GM12891 (cell line): ENCODE data around the gene RHBDD2.

Experiments
- POLR2A ChIP-seq: IDR thresholded peaks from 2 replicates; pipeline ENCODE4 v1.6.1; 2011; ENCODE audit warnings: low read depth, low read length, control low read depth
- POLR2AphosphoS5 ChIP-seq: IDR thresholded peaks from 2 replicates; pipeline ENCODE4 v1.6.1; 2011; ENCODE audit warnings: low read depth, low read length, control low read depth
- POU2F2 ChIP-seq: IDR thresholded peaks from 2 replicates; pipeline ENCODE4 v1.6.1; 2011; ENCODE audit warnings: low read depth, mild to moderate bottlenecking, control low read depth, low read length, moderate library complexity
- SPI1 ChIP-seq: IDR thresholded peaks from 2 replicates; pipeline ENCODE4 v1.6.1; 2011; ENCODE audit warnings: low read depth, low read length, control low read depth
- TAF1 ChIP-seq: IDR thresholded peaks from 2 replicates; pipeline ENCODE4 v1.6.1; 2011; ENCODE audit warnings: low read depth, low read length, control low read depth

DNA sequence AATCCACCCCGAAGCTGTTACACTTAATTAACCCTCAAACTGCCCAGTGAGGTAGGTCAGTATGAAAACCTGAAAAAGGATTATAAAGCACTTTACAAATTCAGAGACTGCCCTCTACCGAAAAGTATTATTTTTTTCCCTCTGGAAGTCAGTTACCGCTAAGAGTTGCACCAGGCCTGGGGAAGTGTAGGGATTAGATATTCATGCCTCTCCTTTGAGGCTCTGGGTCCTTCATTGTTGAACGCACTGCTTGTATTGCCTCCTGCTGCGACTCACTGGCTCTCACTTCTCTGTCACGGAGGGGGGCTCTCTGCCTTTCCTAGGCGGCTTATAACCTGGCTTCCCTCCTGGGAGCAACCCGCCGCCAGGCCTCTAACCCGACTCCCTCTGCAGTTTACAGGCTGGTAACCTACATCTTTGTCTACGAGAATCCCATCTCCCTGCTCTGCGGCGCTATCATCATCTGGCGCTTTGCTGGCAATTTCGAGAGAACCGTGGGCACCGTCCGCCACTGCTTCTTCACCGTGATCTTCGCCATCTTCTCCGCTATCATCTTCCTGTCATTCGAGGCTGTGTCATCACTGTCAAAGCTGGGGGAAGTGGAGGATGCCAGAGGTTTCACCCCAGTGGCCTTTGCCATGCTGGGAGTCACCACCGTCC, 2.7 kb downstream of the RHBDD2 start:
- no peak for TF ChIP-seq POLR2AphosphoS5
- TF ChIP-seq POLR2A: no peak
- TF ChIP-seq TAF1: no peak
- no peak for TF ChIP-seq SPI1
- TF ChIP-seq POU2F2: no peak
